Measurements from ENCODE around the gene FAM174B. TPM values are rescaled to one million over a fixed set of nuclear protein-coding genes. Genes with fewer than 3 reads are reported as not detected.

FAM174B gene
- total and polyA plus RNA-seq, 12 donors = 3.7 to 16.4 (median 9.9) TPM

DNA sequence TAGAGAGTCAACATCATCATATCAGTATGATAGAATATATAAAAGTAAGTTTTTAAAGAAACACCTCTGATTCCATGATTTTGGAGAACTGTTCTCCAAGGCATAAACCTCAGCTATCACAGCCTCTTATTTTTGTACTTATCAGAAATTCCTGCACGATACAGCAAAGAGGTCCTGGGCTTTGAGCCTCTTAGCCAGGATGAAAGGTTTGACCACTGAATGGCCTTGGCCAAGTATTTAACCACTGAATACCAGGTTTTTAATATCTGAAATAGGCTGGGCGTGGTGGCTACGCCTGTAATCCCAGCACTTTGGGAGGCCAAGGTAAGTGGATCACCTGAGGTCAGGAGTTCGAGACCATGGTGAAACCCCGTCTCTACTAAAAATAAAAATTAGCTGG is 1.9 kb upstream of the FAM174B start:
- Histone ChIP-seq H3K4me1 (replicated peaks in 1 of 2) (no peaks in the 10 kb centered on the region), H3K27me3 (no peaks in the 10 kb centered on the region), H3K36me3 (replicated peaks in 1 of 2) (no peaks in the 10 kb centered on the region), H3K4me3 (no peak overlapping the region), H3K27ac (no peak overlapping the region), H3K9me3 (replicated peaks in 1 of 3) (no peaks in the 10 kb centered on the region)
- no peak for TF ChIP-seq POLR2A (IDR thresholded peaks at IDR 0.05)
- TF ChIP-seq, protein P1, sequence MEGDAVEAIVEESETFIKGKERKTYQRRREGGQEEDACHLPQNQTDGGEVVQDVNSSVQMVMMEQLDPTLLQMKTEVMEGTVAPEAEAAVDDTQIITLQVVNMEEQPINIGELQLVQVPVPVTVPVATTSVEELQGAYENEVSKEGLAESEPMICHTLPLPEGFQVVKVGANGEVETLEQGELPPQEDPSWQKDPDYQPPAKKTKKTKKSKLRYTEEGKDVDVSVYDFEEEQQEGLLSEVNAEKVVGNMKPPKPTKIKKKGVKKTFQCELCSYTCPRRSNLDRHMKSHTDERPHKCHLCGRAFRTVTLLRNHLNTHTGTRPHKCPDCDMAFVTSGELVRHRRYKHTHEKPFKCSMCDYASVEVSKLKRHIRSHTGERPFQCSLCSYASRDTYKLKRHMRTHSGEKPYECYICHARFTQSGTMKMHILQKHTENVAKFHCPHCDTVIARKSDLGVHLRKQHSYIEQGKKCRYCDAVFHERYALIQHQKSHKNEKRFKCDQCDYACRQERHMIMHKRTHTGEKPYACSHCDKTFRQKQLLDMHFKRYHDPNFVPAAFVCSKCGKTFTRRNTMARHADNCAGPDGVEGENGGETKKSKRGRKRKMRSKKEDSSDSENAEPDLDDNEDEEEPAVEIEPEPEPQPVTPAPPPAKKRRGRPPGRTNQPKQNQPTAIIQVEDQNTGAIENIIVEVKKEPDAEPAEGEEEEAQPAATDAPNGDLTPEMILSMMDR (IDR thresholded peaks at IDR 0.05) = no peak
- intact Hi-C loops (cut with DNase I) = no loop called here
- WGBS, 4 donors = 81 to 96% (median 89%) methylated on average over 5 of the region's 5 CpGs
- no peak for DNase-seq

DNA sequence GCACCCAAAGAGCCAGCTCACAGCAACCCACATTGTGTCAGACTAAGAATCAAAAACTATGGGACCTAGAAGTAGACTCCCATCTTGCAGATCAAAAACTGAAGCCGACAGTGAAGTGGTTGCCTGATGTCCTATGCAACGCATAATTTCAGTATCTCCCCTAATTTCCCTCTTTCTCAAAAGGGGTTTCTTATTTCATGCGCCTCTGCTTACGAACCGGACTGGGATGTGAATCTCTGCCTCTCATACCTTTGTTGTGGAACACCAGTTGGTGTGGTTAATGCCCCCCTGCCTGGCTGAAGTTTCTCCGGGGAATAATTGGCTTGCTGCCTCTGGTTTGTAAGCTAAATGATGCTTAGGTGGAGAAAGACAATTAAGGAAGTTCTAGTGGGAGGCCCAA is 514 bp upstream of the FAM174B start:
- Histone ChIP-seq H3K27ac (peak overlapping the region in 1 of 5 donors; percentile 47), H3K4me3 (peak overlapping the region in 2 of 4 donors; percentile 15 to 65), H3K27me3 (no peaks in the 10 kb centered on the region), H3K9me3 (replicated peaks in 1 of 3) (no peaks in the 10 kb centered on the region), H3K36me3 (replicated peaks in 1 of 2) (no peaks in the 10 kb centered on the region), H3K4me1 (replicated peaks in 1 of 2) (no peaks in the 10 kb centered on the region)
- no peak for TF ChIP-seq POLR2A (IDR thresholded peaks at IDR 0.05)
- TF ChIP-seq, protein P1 (IDR thresholded peaks at IDR 0.05) = no peak
- intact Hi-C loops (cut with DNase I) = no loop called here
- DNase-seq = no peak
- 80 to 90% (median 88%) methylated on average over 6 of the region's 6 CpGs for WGBS, 4 donors

DNA sequence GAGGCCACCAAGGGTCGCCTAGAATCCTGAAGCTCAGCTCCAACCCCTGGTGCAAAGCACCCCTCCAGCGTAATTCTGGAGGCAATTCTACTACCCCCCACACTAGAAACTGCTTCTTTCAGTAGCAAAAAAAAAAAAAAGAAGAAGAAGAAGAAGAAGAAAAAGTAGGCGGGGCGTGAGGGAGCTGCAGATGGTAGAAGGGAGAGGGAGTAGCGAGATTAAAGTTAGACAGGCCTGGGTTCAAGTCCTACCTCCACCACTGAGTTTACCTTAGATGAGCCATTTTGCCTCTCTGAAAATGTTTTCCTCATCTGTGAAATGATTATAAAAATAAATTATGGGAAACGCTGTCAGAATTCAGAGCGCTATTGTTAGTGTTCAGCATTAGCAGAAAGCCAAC is 913 bp downstream of the FAM174B start:
- Histone ChIP-seq H3K36me3 (replicated peaks in 1 of 2) (no peaks in the 10 kb centered on the region), H3K27me3 (no peaks in the 10 kb centered on the region), H3K27ac (peak overlapping the region in 1 of 5 donors; percentile 47), H3K4me3 (peak overlapping the region in 1 of 4 donors; percentile 65), H3K4me1 (replicated peaks in 1 of 2) (no peaks in the 10 kb centered on the region), H3K9me3 (replicated peaks in 1 of 3) (no peaks in the 10 kb centered on the region)
- intact Hi-C loops (cut with DNase I) = no loop called here
- no peak for TF ChIP-seq POLR2A (IDR thresholded peaks at IDR 0.05)
- TF ChIP-seq, protein P1 (IDR thresholded peaks at IDR 0.05) = no peak
- WGBS, 4 donors = 52 to 68% (median 64%) methylated on average over 7 of the region's 7 CpGs
- no peak for DNase-seq

DNA sequence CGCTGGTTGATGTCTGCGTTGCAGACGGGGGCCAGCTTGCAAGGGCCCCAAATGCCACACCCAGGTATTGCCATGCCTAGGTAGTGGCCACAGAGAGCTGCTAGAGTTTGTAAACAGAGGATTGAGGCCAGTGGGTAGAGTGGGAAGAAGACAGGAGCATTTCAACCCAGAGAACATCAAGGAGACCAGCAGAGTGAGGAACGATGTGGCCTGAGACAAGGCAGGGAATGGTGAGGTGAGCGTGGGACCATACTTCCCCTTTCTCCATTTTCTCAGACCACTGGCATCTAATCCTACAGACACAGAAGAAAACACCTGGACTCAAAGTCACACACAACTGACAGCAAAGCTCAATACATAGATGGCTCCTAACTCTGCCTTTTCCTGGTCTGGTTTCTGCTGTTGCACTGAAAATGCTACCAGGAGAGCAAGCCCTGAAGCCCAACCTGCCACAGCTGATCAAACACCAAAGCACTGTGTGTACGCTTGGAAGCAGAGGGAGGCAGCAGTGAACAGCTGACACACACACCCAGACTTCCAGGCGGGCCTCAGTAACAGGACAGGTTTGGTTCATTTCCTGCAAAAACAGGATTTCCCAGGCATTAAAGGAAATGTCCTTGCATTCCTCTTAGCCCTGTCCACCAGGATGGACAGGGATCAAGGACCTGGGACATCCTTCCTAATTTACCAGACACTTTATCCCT is 1.6 kb downstream of the FAM174B start:
- H3K27me3 ChIP-seq = no peaks in the 10 kb centered on the region
- intact Hi-C loops (cut with DNase I) = no loop called here
- peak overlapping the region in 1 of 5 donors; percentile 21 for H3K27ac ChIP-seq
- no peaks in the 10 kb centered on the region for H3K4me1 ChIP-seq (replicated peaks in 1 of 2)
- no peak overlapping the region for H3K4me3 ChIP-seq
- 80 to 83% (median 82%) methylated on average over 6 to 7 of the region's 7 CpGs for WGBS, 4 donors
- no peaks in the 10 kb centered on the region for H3K36me3 ChIP-seq (replicated peaks in 1 of 2)
- DNase-seq = peak in 2 of 7 donors; percentile 35 to 83
- H3K9me3 ChIP-seq (replicated peaks in 1 of 3) = no peaks in the 10 kb centered on the region
- TF ChIP-seq, protein P1 (IDR thresholded peaks at IDR 0.05) = no peak
- TF ChIP-seq POLR2A (IDR thresholded peaks at IDR 0.05) = no peak

Measured in adrenal gland (tissue), 12 donors.